Heart right ventricle (tissue), 16 donors: ENCODE data around the gene PTPRG. TPM values are rescaled to one million over a fixed set of nuclear protein-coding genes. Genes with fewer than 3 reads are reported as not detected.
A peak's percentile ranks its signal among the peaks of the same experiment; 100 is the strongest.
"Not testable (repeated sequence)": the region's sequence is repeated elsewhere in the genome, so short reads cannot be mapped to it uniquely, and the experiment has no call there.

Experiments used
- ATAC-seq, 8 donors: fragments of 200-7000 bp; cut with Tn5 transposase; one replicate each; pipeline ENCODE4 v1.9.1; 2020; ENCODE audit warnings: mild to moderate bottlenecking in 8 of 8, moderate library complexity in 8 of 8, moderate number of reproducible peaks in 1 of 8
- DNase-seq, 2 donors: peaks; one replicate each; pipeline ENCODE4 v3.0.0-alpha.2; 2020
- H3K27ac ChIP-seq, 10 donors: fragments of 200-600 bp; sonication (generic) in 2 of 10; one replicate each; pipeline versions ENCODE4 v1.5.0 to v1.8.0; 2020 to 2022; ENCODE audit warnings: mild to moderate bottlenecking in 3 of 10
- H3K27me3 ChIP-seq, 7 donors: fragments of 200-600 bp; one replicate each; pipeline ENCODE4 v1.8.0; 2021 to 2022; ENCODE audit warnings: mild to moderate bottlenecking in 2 of 7
- H3K36me3 ChIP-seq, 9 donors: fragments of 200-600 bp; sonication (generic) in 1 of 9; one replicate each; pipeline versions ENCODE4 v1.5.0 to v1.8.0; 2020 to 2022; ENCODE audit warnings: mild to moderate bottlenecking in 2 of 9
- H3K4me1 ChIP-seq, 9 donors: fragments of 200-600 bp; sonication (generic) in 1 of 9; one replicate each; pipeline versions ENCODE4 v1.5.0 to v1.8.0; 2020 to 2022; ENCODE audit warnings: mild to moderate bottlenecking in 4 of 9
- H3K4me3 ChIP-seq, 10 donors: fragments of 200-600 bp; sonication (generic) in 2 of 10; one replicate each; pipeline versions ENCODE4 v1.5.0 to v1.8.0; 2020 to 2022; ENCODE audit warnings: mild to moderate bottlenecking in 7 of 10, moderate library complexity in 2 of 10
- H3K9me3 ChIP-seq, 11 donors: fragments of 200-600 bp in 10 of 11; sonication (generic) in 2 of 11; one replicate each; pipeline versions ENCODE4 v1.5.0 to v1.8.0; 2013 to 2022; ENCODE audit warnings: mild to moderate bottlenecking in 2 of 11, control low read depth in 1 of 11, moderate library complexity in 1 of 11
- CTCF ChIP-seq, 9 donors: fragments of 200-600 bp; sonication (generic) in 2 of 9; IDR thresholded peaks; one replicate each; pipeline versions ENCODE4 v1.5.0 to v1.8.0; 2021 to 2022; ENCODE audit warnings: antibody characterized with exemption in 9 of 9, mild to moderate bottlenecking in 5 of 9, moderate library complexity in 1 of 9
- WGBS, 2 donors: extraction: QIAGEN DNeasy Blood & Tissue Kit; methylation state at CpG; one replicate each; pipeline ENCODE4 v1.1.7; 2013; ENCODE audit warnings: inconsistent platforms in 1 of 2; 5-methylcytosine and 5-hydroxymethylcytosine counted together
- intact Hi-C, 10 donors: fragments of 100-400 bp; cut with DNase I; formaldehyde crosslinking; loops; one replicate each; pipeline versions ENCODE4 v1.11.1 to v1.14.2; 2022
- polyA plus RNA-seq, 2 donors: library from polyadenylated mRNA; stranded (reverse); fragments of 200-250 nt; gene quantifications; one replicate each; pipeline ENCODE4 v1.2.3, GENCODE V29; 2013
- total RNA-seq, 10 donors: library from RNA; stranded (reverse); fragmentation: NEBNext Ultra II Directional in 3 of 10; extraction: Animal tissue kit (Norgen Biotek cat#: 25700) in 3 of 10; gene quantifications; one replicate each; pipeline versions ENCODE4 v1.2.1 to v1.2.4, GENCODE V29; 2021 to 2023
- donor health status: Arrhythmogenic right ventricular cardiomyopathy.
- donor health status: ischemic (EF 13 %, LVEDD 7.1; RV severe dilation, severe dysfunction).
- donor health status: healthy with polysubstance abuse.
- donor health status: DM: no; HTN: yes; CAD: no.
- donor health status: DM: no; HTN: no; CAD: no.
- donor health status: ischemic (EF 25% LVEDD 6.9; RV normal size, moderate dysfunction).
- donor health status: ischemic (EF 25% LVEDD 5.7; RV mildly dilated, moderate dysfunction).
- donor health status: healthy.
- donor health status: DM: yes; HTN: yes; CAD: no.
- donor health status: Ischemic cardiomyopathy.
- donor health status: ischemic (EF 35%, LVEDD 5.7; RV mildly dilated, moderate dysfunction).
- donor health status: nonischemic (EF 11% LVEDD 7.7; RV severe dilation, severe dysfunction).
- donor health status: DM: yes; HTN: yes; CAD: no.
- donor health status: PGD.
- donor health status: ischemic (EF 29% LVEDD 5.4; RV normal size, mild dysfunction).
- donor health status: nonischemic (EF 23%, LVEDD 6.1; RV moderate dilation, normal function).

Gene PTPRG
- total and polyA plus RNA-seq, 12 donors, result 10.1 to 38.3 (median 32.6) TPM

- Histone ChIP-seq H3K4me1 (peaks cover 0 to 42% (median 22%) of the 10 kb centered on the region in 9 donors), H3K4me3 (no peak overlapping the region), H3K9me3 (no peaks in the 10 kb centered on the region), H3K27ac (no peak overlapping the region), H3K27me3 (no peaks in the 10 kb centered on the region), H3K36me3 (peaks cover 0 to 4% (median 0%) of the 10 kb centered on the region in 9 donors)
- no peak for ATAC-seq
- WGBS, 2 donors, result 97 to 98% methylated on average over 3 of the region's 3 CpGs
- no peak for DNase-seq
- intact Hi-C loops, result no loop called here
- TF ChIP-seq CTCF (IDR thresholded peaks at IDR 0.05), result no peak
Observed at GRCh38 chr3:61758839-61759238, 197.5 kb downstream of the PTPRG start.

DNA sequence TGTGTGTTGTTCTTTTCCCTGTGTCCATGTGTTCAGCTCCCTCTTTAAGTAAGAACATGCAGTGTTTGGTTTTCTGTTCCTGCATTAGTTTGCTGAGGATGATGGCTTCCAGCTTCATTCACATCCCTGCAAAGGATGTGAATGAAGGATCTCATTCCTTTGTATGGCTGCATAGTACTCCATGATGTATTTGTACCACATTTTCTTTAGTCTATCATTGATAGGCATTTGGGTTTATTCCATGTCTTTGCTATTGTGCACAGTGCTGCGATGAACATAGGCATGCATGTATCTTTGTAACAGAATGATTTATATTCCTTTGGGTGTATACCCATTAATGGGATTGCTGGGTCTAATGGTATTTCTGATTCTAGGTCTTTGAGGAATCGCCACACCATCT, 199.4 kb downstream of the PTPRG start:
- not testable (repeated sequence) for H3K4me3 ChIP-seq

GRCh38 chr3:61761694-61762430, 200.5 kb downstream of the PTPRG start:
- no peaks in the 10 kb centered on the region for H3K36me3 ChIP-seq
- WGBS, 2 donors, result 79 to 82% methylated on average over 8 of the region's 8 CpGs
- no peaks in the 10 kb centered on the region for H3K9me3 ChIP-seq
- DNase-seq (no peak), ATAC-seq (peak in 5 of 8 donors; percentile 29 to 85 (median 54))
- no peak overlapping the region for H3K4me3 ChIP-seq
- H3K27me3 ChIP-seq, result no peaks in the 10 kb centered on the region
- peaks cover 0 to 34% (median 8%) of the 10 kb centered on the region in 9 donors for H3K4me1 ChIP-seq
- intact Hi-C loops, result no loop called here
- H3K27ac ChIP-seq, result peak overlapping the region in 1 of 10 donors; percentile 24
- TF ChIP-seq CTCF (IDR thresholded peaks at IDR 0.05), result no peak

More for the DNA sequence above, 199.4 kb downstream of the PTPRG start:
- ATAC-seq, H3K27ac ChIP-seq, intact Hi-C loops, H3K9me3 ChIP-seq, DNase-seq, H3K27me3 ChIP-seq, H3K36me3 ChIP-seq: not testable (repeated sequence)
- WGBS, 2 donors, result 96 to 98% methylated on average over 2 of the region's 2 CpGs
- H3K4me1 ChIP-seq, result peaks cover 0 to 32% (median 8%) of the 10 kb centered on the region in 9 donors

- 68 to 78% methylated on average over 5 of the region's 5 CpGs for WGBS, 2 donors
- Histone ChIP-seq H3K9me3 (no peaks in the 10 kb centered on the region), H3K4me1 (peaks cover 0 to 53% (median 16%) of the 10 kb centered on the region in 9 donors), H3K27ac (no peak overlapping the region), H3K27me3 (no peaks in the 10 kb centered on the region), H3K4me3 (no peak overlapping the region), H3K36me3 (no peaks in the 10 kb centered on the region)
- no peak for TF ChIP-seq CTCF (IDR thresholded peaks at IDR 0.05)
- intact Hi-C loops, result no loop called here
- ATAC-seq (no peak), DNase-seq (no peak)
Observed at GRCh38 chr3:61765157-61765876, 203.9 kb downstream of the PTPRG start.
